DOHH2 (cell line): Measurements from ENCODE around the gene LIPG.

Experiments used
- CTCF ChIP-seq: fragments of 200-600 bp; sonication (generic); IDR thresholded peaks from one replicate; pipeline ENCODE4 v1.5.1; 2014; ENCODE audit warnings: antibody characterized with exemption, mild to moderate bottlenecking, low read depth, low read length; ENCODE audit not compliant: poor library complexity, severe bottlenecking
- EZH2phosphoT487 ChIP-seq: fragments of 200-600 bp; sonication (generic); IDR thresholded peaks from 2 replicates; pipeline ENCODE4 v1.6.1; 2017; ENCODE audit warnings: borderline replicate concordance, mild to moderate bottlenecking, antibody characterized with exemption, low read length, moderate library complexity, mixed read lengths

GRCh38 chr18:49520661-49521145, 41.2 kb upstream of the LIPG start:
- TF ChIP-seq CTCF (no peak), EZH2phosphoT487 (no peak)
